Endothelial cell of umbilical vein (primary cell): ENCODE data around the gene CHRD. TPM values are rescaled to one million over a fixed set of nuclear protein-coding genes. Genes with fewer than 3 reads are reported as not detected.

Experiments used
- BruUV-seq: library from RNA; stranded (reverse); fragments of 400-500 nt; replicated peaks from 2 replicates; lab custom pipeline; 2021; lab: Mats Ljungman, UMichigan
- CTCF ChIA-PET: fragments of 300-600, 350-600 bp; sonication (Branson Sonifier 250); formaldehyde crosslinking; loops from one replicate; lab custom pipeline; 2021; ENCODE audit warnings: antibody characterized with exemption, inconsistent platforms; lab: Charles Lee
- POLR2A ChIA-PET: fragments of 300-600, 350-600 bp; sonication (Branson Sonifier 250); formaldehyde crosslinking; loops from one replicate; lab custom pipeline; 2021; ENCODE audit warnings: antibody characterized with exemption, inconsistent platforms; lab: Charles Lee
- DNase-seq: peaks from one replicate; pipeline ENCODE4 v3.0.0-alpha.2; 2011; ENCODE audit warnings: low read depth, low spot score
- FAIRE-seq: peaks from 2 replicates; lab custom pipeline; 2011; peaks lifted over from hg19 to GRCh38; lab: Jason Lieb, UNC
- H2AFZ ChIP-seq: 2 replicates; pipeline ENCODE4 v1.6.0; 2012; ENCODE audit warnings: low read depth, low read length, control low read depth, inconsistent platforms
- H3K27ac ChIP-seq: 2 replicates; pipeline ENCODE4 v1.5.1; 2011; ENCODE audit warnings: low read depth, mild to moderate bottlenecking, control low read depth, low read length, moderate library complexity; ENCODE audit not compliant: insufficient read depth
- H3K27me3 ChIP-seq, 2 experiments: 2 replicates each; pipeline versions ENCODE4 v1.6.0 to v1.6.1; 2011; ENCODE audit warnings: low read length in 2 of 2, mixed read lengths in 1 of 2; ENCODE audit not compliant: control insufficient read depth in 2 of 2, insufficient read depth in 2 of 2
- H3K36me3 ChIP-seq, 2 experiments: 2 replicates in 1 of 2; 3 replicates in 1 of 2; pipeline ENCODE4 v1.5.1; 2011; ENCODE audit warnings: low read length in 2 of 2, mild to moderate bottlenecking in 1 of 2, moderate library complexity in 1 of 2; ENCODE audit not compliant: control insufficient read depth in 2 of 2, insufficient read depth in 2 of 2; ENCODE audit errors: extremely low read depth in 1 of 2
- H3K4me1 ChIP-seq: 3 replicates; pipeline ENCODE4 v1.5.1; 2011; ENCODE audit warnings: mild to moderate bottlenecking, low read length; ENCODE audit not compliant: control insufficient read depth, insufficient read depth; ENCODE audit errors: extremely low read depth
- H3K4me2 ChIP-seq: 2 replicates; pipeline ENCODE4 v1.6.1; 2011; ENCODE audit warnings: low read length, control low read depth, mixed read lengths; ENCODE audit not compliant: insufficient read depth
- H3K4me3 ChIP-seq, 3 experiments: fragments of 200-600 bp in 1 of 3; sonication (generic), shearing (Covaris generic) in 1 of 3; replicated peaks in 1 of 3; 2 replicates each; pipeline ENCODE4 v1.5.1; 2011 to 2016; ENCODE audit warnings: control low read depth in 3 of 3, low read length in 3 of 3, mild to moderate bottlenecking in 2 of 3, inconsistent platforms in 1 of 3, low read depth in 1 of 3, moderate library complexity in 1 of 3; ENCODE audit not compliant: insufficient read depth in 1 of 3
- H3K79me2 ChIP-seq: 2 replicates; pipeline ENCODE4 v1.6.0; 2012; ENCODE audit warnings: low read length, inconsistent platforms; ENCODE audit not compliant: control insufficient read depth, insufficient read depth
- H3K9ac ChIP-seq: replicated peaks from 2 replicates; pipeline ENCODE3; 2011; ENCODE audit warnings: low read length, control low read depth; ENCODE audit not compliant: insufficient read depth; ENCODE audit errors: extremely low read depth
- H3K9me1 ChIP-seq: replicated peaks from 3 replicates; pipeline ENCODE4 v1.6.0; 2011; ENCODE audit warnings: mild to moderate bottlenecking, low read length; ENCODE audit not compliant: control insufficient read depth, insufficient read depth; ENCODE audit errors: extremely low read depth
- H3K9me3 ChIP-seq: replicated peaks from 2 replicates; pipeline ENCODE4 v1.5.1; 2012; ENCODE audit warnings: low read length, inconsistent platforms; ENCODE audit not compliant: control insufficient read depth, insufficient read depth
- H4K20me1 ChIP-seq: replicated peaks from 2 replicates; pipeline ENCODE3; 2011; ENCODE audit warnings: mild to moderate bottlenecking, low read length; ENCODE audit not compliant: control insufficient read depth, insufficient read depth; ENCODE audit errors: extremely low read depth
- CTCF ChIP-seq, 2 donors: IDR thresholded peaks; 1 replicate in 1 of 2; 2 replicates in 1 of 2; pipeline ENCODE4 v1.5.1; 2011; ENCODE audit warnings: low read length in 2 of 2, mild to moderate bottlenecking in 2 of 2, moderate library complexity in 2 of 2, control low read depth in 1 of 2, inconsistent platforms in 1 of 2, low read depth in 1 of 2; ENCODE audit not compliant: insufficient read depth in 1 of 2; ENCODE audit errors: extremely low read depth in 1 of 2
- EZH2 ChIP-seq: IDR thresholded peaks from 2 replicates; pipeline ENCODE4 v1.6.1; 2012; ENCODE audit warnings: borderline replicate concordance, low read depth, mild to moderate bottlenecking, moderate library complexity, low read length, inconsistent platforms; ENCODE audit not compliant: severe bottlenecking
- FOS ChIP-seq: IDR thresholded peaks from 2 replicates; pipeline ENCODE4 v1.6.1; 2011; ENCODE audit warnings: mild to moderate bottlenecking, low read length, moderate library complexity, borderline replicate concordance; ENCODE audit not compliant: insufficient read depth
- GATA2 ChIP-seq: IDR thresholded peaks from 2 replicates; pipeline ENCODE4 v1.7.0; 2011; ENCODE audit warnings: low read depth, mild to moderate bottlenecking, moderate library complexity, mixed read lengths, low read length; ENCODE audit not compliant: insufficient read length, insufficient read depth
- JUN ChIP-seq: IDR thresholded peaks from 2 replicates; pipeline ENCODE4 v1.6.1; 2011; ENCODE audit warnings: borderline replicate concordance, low read depth; ENCODE audit not compliant: insufficient read length, insufficient read depth
- MAX ChIP-seq: IDR thresholded peaks from 2 replicates; pipeline ENCODE4 v1.6.1; 2011; ENCODE audit not compliant: insufficient read depth, insufficient read length
- MYC ChIP-seq: IDR thresholded peaks from one replicate; pipeline ENCODE4 v1.6.1; 2011; ENCODE audit warnings: mild to moderate bottlenecking, low read depth, low read length
- POLR2A ChIP-seq: IDR thresholded peaks from 2 replicates; pipeline ENCODE4 v1.6.1; 2012; ENCODE audit warnings: low read depth, mild to moderate bottlenecking, control low read depth, low read length
- POLR2AphosphoS5 ChIP-seq: IDR thresholded peaks from 2 replicates; pipeline ENCODE4 v1.6.1; 2012; ENCODE audit warnings: low read depth, mild to moderate bottlenecking, control low read depth, low read length, moderate library complexity; ENCODE audit not compliant: insufficient read depth
- dilution Hi-C: fragments of 300-500 bp; cut with MboI; formaldehyde crosslinking; loops from one replicate; pipeline ENCODE4 v1.15.0; 2019; ENCODE audit warnings: low sequenced_read_pairs; ENCODE audit not compliant: extremely low pct_ligation_motif_present
- intact Hi-C: fragments of 100-400 bp; cut with micrococcal nuclease; formaldehyde crosslinking; loops from one replicate; pipeline ENCODE4 v1.10.0; 2022
- polyA plus RNA-seq, 4 experiments: library from polyadenylated mRNA; depleted of rRNA in 3 of 4; stranded (reverse) in 3 of 4; unstranded in 1 of 4; fragments of >200 nt; gene quantifications; 2 replicates each; pipeline versions ENCODE4 v1.2.1 to v1.2.3, GENCODE V29; 2011 to 2012; ENCODE audit warnings: missing spikeins in 1 of 4
- total RNA-seq: library from RNA; stranded (reverse); gene quantifications from 2 replicates; pipeline ENCODE4 v1.2.3, GENCODE V29; 2021

The CHRD gene
- total and polyA plus RNA-seq, 2 donors (not counting 3 experiments of a cell fraction or from before 2014, with no cell fraction given): 0.40 to 0.54 TPM

- Histone ChIP-seq H3K79me2 (peaks cover 18% of the 10 kb centered on the region), H3K4me2 (no peak overlapping the region), H3K4me3 (no peak overlapping the region), H3K27ac (no peak overlapping the region), H4K20me1 (no peaks in the 10 kb centered on the region), H3K36me3 (peaks cover 6 to 25% of the 10 kb centered on the region in 2 experiments), H3K27me3 (no peaks in the 10 kb centered on the region), H3K4me1 (peaks cover 16% of the 10 kb centered on the region), H3K9me3 (no peaks in the 10 kb centered on the region), H2AFZ (no peak overlapping the region), H3K9me1 (no peaks in the 10 kb centered on the region), H3K9ac (no peak overlapping the region)
- no peak for TF ChIP-seq MYC
- TF ChIP-seq CTCF (IDR thresholded peaks at IDR 0.05; ENCODE audit: extremely low read depth in 1 of 2, insufficient read depth in 1 of 2, low read depth in 1 of 2, low read length in 2 of 2): no peak
- TF ChIP-seq FOS: no peak
- no peak for TF ChIP-seq MAX
- no peak for TF ChIP-seq POLR2A
- TF ChIP-seq EZH2: no peak
- TF ChIP-seq GATA2: no peak
- no peak for TF ChIP-seq JUN
- TF ChIP-seq POLR2AphosphoS5: no peak
- DNase-seq (no peak), FAIRE-seq (no peak)
- ChIA-PET POLR2A (no interaction called here), CTCF (interaction anchor here (0.7 to 0.8 kb wide), 2 partner anchors 10 to 1536 kb away, joined by 3 read pairs; no protein-coding TSS in a partner anchor)
- dilution Hi-C loops (no loop called here), intact Hi-C loops (no loop called here)
- no TSS peak for BruUV-seq
Measured at GRCh38 chr3:184343200-184343876, 36.5 kb upstream of the CHRD start.
